AG10803 (cell line): ENCODE measurements around the gene RNF213.
"Not testable (repeated sequence)": the region's sequence is repeated elsewhere in the genome, so short reads cannot be mapped to it uniquely, and the experiment has no call there.

Experiments used
- DNase-seq: peaks from one replicate; pipeline ENCODE4 v3.0.0; 2010; ENCODE audit warnings: low read depth
- H3K4me3 ChIP-seq: 2 replicates; pipeline ENCODE4 v1.5.1; 2011; ENCODE audit warnings: mild to moderate bottlenecking, low read length, control low read depth
- TF ChIP-seq, protein P1 (sequence below): conservative IDR thresholded peaks from 2 replicates; pipeline ENCODE4 v1.5.1; 2011; ENCODE audit warnings: mild to moderate bottlenecking, low read length, control low read depth, inconsistent platforms

RNF213 gene

DNA sequence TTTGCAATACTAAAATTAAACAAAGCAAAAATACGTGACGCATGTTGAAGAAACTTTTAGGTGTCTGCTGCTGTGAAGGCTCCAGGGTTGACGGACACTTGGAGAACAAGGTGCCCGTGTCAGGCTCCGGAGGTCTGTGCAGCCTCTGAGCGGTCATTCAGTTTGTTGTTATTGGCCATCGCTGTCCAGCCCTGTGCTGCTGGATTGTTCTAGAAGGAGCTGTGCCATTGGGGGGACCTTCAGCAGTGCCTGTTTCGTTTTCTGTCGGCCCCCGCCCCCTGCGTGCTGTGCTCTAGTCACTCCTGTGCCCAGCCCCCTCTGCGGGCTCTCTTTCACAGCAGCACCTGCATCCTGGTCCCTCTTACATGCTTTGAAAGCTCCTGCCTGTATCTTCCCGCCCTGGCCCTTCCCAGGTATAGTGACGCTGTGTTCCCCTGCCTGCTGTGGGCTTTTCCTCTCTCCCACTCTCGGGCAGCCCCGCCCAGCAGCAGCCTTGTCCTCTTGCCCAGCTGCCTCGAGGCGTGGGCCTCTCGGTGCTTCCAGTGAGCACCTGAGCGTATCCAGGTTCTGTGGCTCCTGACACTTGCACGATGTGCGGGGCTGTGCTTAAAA, 50.7 kb downstream of the RNF213 start:
- H3K4me3 ChIP-seq, result no peak overlapping the region
- TF ChIP-seq, protein P1, sequence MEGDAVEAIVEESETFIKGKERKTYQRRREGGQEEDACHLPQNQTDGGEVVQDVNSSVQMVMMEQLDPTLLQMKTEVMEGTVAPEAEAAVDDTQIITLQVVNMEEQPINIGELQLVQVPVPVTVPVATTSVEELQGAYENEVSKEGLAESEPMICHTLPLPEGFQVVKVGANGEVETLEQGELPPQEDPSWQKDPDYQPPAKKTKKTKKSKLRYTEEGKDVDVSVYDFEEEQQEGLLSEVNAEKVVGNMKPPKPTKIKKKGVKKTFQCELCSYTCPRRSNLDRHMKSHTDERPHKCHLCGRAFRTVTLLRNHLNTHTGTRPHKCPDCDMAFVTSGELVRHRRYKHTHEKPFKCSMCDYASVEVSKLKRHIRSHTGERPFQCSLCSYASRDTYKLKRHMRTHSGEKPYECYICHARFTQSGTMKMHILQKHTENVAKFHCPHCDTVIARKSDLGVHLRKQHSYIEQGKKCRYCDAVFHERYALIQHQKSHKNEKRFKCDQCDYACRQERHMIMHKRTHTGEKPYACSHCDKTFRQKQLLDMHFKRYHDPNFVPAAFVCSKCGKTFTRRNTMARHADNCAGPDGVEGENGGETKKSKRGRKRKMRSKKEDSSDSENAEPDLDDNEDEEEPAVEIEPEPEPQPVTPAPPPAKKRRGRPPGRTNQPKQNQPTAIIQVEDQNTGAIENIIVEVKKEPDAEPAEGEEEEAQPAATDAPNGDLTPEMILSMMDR, result no peak
- DNase-seq, result no peak

DNA sequence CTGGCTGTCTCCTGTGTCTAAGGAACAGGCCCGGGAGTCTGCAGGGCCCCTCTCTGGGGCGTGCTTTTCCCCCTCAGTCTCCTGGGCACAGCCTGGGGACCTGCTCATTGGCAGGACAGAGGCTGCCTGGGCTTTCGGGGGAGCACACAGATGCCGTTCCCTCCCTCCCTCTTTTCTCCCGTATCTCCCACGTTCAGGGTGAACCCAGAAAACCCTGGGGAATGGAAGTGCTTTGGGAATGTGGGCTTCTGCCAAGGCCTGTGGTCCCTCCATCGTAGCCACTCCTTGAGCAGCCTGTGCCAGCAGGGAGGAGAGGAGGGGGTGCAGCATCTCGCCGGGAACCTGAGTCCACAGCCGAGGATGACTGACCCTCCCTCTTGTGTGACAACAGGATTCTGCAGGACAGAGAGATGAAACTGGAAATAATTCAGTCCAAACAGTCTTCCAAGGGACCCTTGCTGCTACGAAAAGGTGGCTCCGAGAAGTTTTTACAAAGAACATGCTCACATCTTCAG, 52.0 kb downstream of the RNF213 start:
- DNase-seq, result no peak
- H3K4me3 ChIP-seq, result no peak overlapping the region
- TF ChIP-seq, protein P1, result no peak

DNA sequence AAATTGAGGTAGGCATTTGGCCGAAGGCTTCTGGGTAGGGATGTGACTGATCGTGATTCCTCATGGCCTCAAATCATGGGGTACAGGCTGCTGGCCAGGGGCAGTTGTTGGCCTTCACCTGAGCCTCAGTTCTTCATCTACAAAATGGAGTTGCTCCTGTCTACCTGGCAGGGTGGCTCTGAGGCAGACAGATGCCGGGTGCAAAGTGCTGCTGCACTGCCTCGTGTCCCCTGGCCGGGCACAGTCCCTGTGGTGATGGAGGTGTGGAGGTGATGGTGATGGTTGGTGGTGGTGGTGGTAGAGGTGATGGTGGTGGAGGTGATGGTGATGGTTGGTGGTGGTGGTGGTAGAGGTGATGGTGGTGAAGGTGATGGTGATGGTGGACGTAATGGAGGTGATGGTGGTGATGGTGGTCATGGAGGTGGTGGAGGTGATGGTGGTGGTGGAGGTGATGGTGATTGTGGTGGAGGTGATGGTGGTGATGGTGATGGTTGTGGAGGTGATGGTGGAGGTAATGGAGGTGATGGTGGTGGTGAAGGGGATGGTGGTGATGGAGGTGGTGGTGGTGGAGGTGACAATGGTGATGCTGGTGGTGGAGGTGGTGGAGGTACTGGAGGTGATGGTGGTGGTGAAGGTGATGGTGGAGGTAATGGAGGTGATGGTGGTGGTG, 52.6 kb downstream of the RNF213 start:
- TF ChIP-seq, protein P1, result no peak
- H3K4me3 ChIP-seq, result no peak overlapping the region
- DNase-seq, result no peak

DNA sequence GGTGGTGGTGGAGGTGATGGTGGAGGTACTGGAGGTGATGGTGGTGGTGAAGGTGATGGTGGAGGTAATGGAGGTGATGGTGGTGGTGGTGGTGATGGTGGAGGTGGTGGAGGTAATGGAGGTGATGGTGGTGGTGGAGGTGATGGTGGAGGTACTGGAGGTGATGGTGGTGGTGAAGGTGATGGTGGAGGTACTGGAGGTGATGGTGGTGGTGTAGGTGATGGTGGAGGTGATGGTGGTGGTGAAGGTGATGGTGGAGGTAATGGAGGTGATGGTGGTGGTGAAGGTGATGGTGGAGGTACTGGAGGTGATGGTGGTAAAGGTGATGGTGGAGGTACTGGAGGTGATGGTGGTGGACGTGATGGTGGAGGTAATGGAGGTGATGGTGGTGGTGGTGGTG, 53.3 kb downstream of the RNF213 start:
- not testable (repeated sequence) for DNase-seq, H3K4me3 ChIP-seq

DNA sequence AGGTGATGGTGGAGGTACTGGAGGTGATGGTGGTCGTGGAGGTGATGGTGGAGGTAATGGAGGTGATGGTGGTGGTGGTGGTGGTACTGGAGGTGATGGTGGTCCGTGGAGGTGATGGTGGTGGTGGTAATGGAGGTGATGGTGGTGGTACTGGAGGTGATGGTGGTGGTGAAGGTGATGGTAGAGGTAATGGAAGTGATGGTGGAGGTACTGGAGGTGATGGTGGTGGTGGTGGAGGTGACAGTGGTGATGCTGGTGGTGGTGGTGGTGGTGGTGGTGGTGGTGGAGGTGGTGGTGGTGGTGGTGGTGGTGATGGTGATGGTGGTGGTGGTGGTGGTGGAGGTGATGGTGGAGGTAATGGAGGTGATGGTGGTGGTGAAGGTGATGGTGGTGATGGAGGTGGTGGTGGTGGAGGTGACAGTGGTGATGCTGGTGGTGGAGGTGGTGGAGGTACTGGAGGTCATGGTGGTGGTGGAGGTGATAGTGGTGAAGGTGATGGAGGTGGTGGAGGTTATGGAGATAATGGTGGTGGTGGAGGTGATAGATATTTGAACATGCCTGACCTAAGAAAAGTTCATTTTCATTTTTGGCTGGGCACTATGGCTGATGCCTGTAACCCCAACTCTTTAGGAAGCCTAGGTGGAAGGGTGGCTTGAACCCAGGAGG, 55.0 kb downstream of the RNF213 start:
- TF ChIP-seq, protein P1, result no peak
- H3K4me3 ChIP-seq, result no peak overlapping the region
- DNase-seq, result no peak

DNA sequence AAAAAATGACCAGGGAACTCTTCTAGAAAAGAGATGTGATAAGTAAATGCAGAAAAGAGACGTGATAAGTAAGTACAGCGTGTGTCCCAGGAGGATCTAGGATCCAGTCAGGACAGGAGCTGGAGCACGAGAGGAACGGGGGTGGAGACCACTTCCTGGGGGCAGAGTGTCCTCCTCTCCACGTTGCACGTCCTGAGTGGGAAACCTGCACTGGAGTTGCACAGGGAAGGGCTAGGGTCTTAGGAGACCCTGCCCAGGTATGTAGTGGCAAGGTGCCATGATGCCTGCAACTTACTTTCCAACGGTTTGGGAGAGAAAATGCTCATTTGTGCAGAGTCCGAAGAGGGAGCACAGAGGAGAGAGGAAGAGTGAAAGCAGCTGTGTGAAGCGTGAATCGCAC, 55.8 kb downstream of the RNF213 start:
- TF ChIP-seq, protein P1, result no peak
- H3K4me3 ChIP-seq, result no peak overlapping the region
- no peak for DNase-seq

DNA sequence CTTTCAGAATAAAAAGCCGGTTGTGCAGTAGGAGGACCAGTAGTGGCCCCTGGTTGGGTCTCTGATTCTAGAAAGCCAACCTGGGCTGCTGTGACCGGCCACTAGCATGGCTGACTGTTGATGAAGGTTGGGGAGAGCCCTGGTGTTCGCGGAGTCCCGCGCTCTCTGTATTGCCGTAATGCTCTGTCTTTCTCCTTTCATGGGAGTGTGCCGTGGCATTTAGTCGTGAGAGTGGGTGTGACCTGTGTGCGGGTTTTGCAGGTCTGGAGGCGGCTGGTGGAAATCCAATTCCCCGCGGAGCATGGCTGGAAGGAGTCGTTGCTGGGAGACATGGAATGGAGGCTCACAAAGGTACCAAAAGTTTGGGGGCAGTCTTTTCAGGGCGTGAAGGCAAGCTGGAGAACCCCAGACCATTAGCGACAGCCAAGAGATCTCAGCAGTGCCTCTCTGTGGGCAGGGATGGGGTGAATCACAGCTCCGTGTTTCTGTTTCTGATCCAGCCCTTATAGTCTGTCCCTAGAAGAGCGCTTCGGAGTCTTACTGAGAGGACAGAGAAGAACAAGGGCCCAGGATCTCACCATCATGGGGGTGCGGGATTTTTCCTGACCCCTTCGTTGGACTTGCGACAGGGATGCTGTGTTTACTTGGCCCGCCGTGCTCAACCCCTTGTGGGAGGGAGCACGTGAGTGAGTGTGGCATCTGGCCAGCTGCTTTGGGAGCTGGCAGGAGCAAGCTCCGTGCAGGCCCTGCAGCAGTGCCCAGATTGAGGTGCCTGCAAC, 56.5 kb downstream of the RNF213 start:
- no peak for DNase-seq
- H3K4me3 ChIP-seq, result no peak overlapping the region
- TF ChIP-seq, protein P1, result no peak
